GM12878 (cell line): ENCODE measurements around the gene MAMLD1.

Experiments used
- IRF3 ChIP-seq: fragments of 450-650 bp; IDR thresholded peaks from 2 replicates; pipeline ENCODE4 v1.6.1; 2014; ENCODE audit warnings: mild to moderate bottlenecking
- POLR2A ChIP-seq: IDR thresholded peaks from 2 replicates; pipeline ENCODE4 v1.6.1; 2011; ENCODE audit warnings: low read depth, mild to moderate bottlenecking, low read length
- RCOR1 ChIP-seq: conservative IDR thresholded peaks from 2 replicates; pipeline ENCODE4 v1.6.1; 2012; ENCODE audit warnings: low read depth, low read length, improper control_type of control experiment
- SMC3 ChIP-seq: IDR thresholded peaks from 2 replicates; pipeline ENCODE4 v1.6.1; 2011; ENCODE audit warnings: low read length, improper control_type of control experiment, borderline replicate concordance
- ZNF384 ChIP-seq: IDR thresholded peaks from 2 replicates; pipeline ENCODE4 v1.6.1; 2012; ENCODE audit warnings: low read depth, mild to moderate bottlenecking, low read length, improper control_type of control experiment, borderline replicate concordance

- TF ChIP-seq RCOR1 = no peak
- no peak for TF ChIP-seq IRF3
- TF ChIP-seq ZNF384 = no peak
- TF ChIP-seq POLR2A = no peak
- no peak for TF ChIP-seq SMC3
Measured at GRCh38 chrX:150476164-150476699, 113.1 kb downstream of the MAMLD1 start.
